ENCODE data around the gene RNU6-7.

RNU6-7 gene

DNA sequence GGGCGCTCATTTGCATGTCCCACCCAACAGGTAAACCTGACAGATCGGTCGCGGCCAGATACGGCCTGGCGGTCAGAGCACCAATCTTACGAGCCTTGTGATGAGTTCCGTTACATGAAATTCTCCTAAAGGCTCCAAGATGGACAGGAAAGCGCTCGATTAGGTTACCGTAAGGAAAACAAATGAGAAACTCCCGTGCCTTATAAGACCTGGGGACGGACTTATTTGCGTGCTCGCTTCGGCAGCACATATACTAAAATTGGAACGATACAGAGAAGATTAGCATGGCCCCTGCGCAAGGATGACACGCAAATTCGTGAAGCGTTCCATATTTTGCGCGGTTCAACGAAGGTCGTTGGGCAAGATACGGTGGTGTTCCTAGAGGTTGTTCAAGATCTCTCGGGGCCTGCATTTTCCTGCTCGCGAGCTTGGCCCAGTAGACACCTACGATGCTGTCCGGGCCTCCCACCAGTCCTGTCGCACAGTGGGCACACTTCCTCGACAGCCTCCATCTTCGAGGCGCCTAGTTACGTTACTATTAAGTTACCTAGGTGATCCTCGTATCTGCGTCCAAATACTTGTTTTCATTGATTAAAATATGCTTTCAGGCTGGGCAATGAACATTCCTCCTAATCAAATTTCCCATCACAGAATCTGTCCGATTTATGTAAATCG, at the start of gene RNU6-7:
RNU6-7 (plus strand) TSS at position 230 of the 675 bp plus-strand sequence.
- DNase-seq (ENCODE audit: extremely low read depth in 1 of 2, low read depth in 1 of 2) = no peak

DNA sequence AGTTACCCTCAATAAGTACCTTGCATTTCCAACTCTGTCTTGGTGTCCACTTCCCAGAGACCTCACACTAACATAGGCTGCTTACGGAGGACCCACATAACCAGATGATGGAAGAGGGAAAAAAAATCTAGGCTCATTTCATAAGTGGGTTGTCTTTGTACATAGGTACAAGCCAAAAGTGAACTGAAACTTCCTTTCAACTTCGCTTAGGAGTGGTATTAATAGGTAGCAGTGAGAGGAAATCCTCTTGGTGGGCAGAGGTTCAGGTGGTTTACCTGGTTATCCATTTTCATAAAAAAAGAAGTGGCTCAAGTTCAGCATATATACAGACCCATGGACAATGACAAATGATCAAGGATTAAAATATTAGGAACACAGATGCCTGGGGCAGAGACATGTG, 35.8 kb upstream of the RNU6-7 start:
- DNase-seq (ENCODE audit: extremely low read depth in 1 of 2, low read depth in 1 of 2) = no peak

DNA sequence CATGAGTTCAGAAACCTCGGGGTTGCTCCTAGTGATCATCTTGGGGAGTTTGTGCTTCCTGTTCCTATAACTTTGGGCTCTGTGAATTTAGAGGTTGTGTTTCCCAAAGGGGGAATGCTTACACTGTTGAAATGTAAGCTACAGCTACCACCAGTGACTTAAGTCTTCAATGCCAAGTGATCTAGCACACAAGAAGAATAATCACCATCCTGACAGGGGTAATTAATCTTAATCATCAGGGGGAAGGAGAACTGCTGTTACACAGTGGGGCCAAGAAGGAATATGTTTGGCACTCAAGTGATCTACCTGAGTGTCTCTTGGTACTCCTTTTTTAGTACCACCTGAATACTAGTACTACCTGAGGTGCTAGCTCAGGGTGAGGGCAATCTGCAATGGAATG, 34.9 kb upstream of the RNU6-7 start:
- no peak for DNase-seq (ENCODE audit: extremely low read depth in 1 of 2, low read depth in 1 of 2)

DNA sequence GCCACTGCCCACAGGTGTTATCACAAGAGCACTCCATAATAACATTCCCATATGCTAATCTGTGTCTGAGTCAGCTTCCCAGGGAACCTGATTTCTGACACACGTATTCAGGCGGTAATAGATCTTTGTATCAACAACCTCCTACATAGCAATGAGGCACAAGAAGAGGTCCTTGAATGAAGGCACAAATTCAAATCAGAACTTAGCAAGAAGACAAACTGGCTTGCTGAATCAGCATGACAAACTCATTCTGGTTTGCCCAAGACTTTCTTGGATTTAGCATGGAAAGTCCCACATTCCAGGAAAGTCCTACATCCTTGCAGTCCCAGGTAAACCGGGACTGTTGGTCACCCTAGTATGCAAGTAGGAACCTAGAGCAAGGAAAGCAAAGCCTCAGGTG, 33.9 kb upstream of the RNU6-7 start:
- DNase-seq (ENCODE audit: extremely low read depth in 1 of 2, low read depth in 1 of 2) = no peak

DNA sequence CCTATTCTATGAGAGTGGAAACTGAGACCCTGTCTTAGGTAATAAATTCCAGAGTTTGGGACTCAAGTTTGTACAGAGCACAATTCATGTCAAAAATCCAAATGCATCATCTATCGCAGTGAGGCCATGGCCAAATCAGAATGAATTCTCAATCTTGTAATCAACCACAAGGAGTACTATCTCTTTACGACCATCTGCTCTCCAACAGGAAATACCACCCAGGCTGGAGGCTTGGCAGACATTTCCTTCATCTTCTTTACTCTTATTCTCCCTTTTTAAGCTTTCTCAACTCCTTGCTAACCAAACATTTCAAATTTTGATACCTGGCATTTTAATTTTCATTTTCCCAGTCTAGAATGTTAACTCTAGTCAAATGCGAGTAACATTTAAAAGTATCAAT, 32.7 kb upstream of the RNU6-7 start:
- no peak for DNase-seq (ENCODE audit: extremely low read depth in 1 of 2, low read depth in 1 of 2)

DNA sequence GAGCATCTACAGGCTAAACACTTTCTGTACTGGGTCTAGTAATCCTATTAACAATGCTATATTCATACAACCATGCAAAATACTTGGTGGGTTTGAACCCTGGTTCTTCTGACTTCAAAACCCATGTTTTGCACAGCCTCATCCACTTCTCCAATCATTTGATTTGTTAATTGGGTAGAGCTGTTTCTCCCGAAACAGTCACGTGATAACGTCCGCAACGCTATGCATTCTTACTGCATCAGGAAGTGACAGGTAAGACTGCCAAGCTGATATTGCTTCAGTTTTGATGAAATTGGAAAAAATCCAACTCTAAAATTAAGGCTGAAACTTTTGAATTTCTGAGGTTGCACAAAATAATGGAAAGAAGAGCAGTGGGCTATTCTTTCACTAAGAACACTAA, 30.4 kb upstream of the RNU6-7 start:
- DNase-seq (ENCODE audit: extremely low read depth in 1 of 2, low read depth in 1 of 2) = no peak

DNA sequence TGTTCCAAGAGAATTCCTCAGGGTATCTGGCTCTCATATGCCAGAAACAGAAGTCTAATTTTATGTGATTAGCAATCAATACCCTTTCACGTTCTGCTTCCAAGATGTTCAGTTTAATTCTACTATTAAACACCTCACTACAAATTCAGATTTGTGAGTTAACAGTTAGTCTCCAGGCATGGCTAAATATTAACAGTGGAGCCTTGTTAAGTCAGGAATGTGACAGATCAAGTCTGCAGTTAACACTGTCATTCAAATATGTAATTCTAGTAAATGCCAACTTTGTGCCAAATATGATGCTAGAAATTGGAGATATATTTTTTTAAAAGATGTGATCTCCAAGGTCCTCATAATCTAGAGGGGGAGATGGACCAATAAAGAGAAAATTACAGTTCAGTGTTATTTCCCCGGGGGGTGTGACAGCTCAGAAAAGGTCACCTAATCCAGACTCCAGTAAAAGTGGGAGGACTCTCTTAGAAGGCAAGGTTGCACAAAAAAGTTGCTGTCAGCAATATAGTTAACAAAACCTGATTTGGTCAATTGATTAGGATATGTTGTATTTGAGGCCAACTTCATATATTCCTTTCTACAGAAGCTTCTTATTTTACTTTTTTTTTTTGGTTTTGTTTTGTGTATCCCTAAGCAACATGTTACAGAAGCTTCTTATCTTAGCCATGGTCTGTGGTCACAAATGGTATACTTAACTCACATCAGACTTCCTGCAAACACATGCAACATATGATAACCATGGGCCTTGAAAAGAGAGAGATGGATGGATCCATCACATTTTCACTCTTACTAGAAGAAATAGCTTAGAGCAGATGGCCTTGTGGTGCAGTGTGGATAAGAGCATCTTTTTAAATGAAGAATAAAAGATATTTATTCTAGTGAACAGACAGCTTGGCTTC, 18.4 kb upstream of the RNU6-7 start:
- no peak for DNase-seq (ENCODE audit: extremely low read depth in 1 of 2, low read depth in 1 of 2)

DNA sequence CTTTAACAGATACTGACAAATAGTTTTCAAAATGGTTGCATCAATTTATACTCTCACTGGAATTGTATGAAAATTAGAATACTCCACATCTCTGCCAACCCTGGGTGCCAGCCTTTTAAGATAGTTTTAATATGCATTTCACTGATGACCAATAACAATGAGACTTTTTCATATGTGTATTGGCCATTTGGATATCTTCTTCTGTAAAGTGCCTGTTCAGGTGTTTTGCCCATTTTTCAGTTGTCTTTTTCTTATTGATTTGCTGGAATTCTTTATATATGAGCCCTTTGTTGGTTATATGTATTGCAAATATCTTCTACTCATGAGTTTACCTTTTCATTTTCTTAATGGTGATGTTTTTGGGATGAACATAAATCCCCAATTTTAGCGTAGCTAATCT, 16.7 kb upstream of the RNU6-7 start:
- no peak for DNase-seq (ENCODE audit: extremely low read depth in 1 of 2, low read depth in 1 of 2)

DNA sequence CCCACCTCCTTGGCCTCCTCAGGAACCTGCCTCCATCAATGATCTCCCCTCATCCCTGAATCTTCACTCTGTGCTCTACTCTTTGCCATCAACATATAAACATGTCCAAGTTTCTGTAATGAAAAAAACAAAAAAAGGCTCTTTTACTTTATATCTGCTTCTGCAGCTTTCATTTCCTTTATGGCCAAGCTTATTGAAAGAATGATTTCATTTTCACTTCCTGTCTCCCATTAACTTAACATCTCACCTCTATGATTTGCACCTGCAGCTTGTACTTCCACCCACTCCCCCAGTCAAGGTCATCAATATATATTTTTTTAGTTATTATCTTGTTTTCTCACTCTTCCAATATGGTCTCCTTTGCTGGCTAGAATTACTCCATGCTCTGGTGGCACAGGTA, 15.6 kb upstream of the RNU6-7 start:
- DNase-seq (ENCODE audit: extremely low read depth in 1 of 2, low read depth in 1 of 2) = no peak

DNA sequence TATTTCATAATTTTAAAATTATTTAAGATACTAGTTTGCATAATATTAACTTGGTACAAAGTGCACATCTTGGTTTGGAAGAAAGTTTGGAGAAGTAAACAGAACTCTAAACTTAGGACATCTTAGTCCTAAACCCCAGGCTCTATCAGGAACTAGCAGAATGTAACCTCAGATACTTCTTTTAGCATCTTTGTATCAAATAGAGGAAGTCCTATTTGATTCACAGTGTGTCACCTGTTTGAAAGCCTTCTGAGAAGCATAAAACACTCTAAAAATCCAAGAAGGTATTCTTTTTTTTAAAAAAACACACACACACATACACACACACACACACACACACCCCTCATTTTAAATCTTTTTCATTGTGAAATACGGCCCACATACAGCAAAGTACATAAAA, 12.0 kb upstream of the RNU6-7 start:
- DNase-seq (ENCODE audit: extremely low read depth in 1 of 2, low read depth in 1 of 2) = no peak

DNA sequence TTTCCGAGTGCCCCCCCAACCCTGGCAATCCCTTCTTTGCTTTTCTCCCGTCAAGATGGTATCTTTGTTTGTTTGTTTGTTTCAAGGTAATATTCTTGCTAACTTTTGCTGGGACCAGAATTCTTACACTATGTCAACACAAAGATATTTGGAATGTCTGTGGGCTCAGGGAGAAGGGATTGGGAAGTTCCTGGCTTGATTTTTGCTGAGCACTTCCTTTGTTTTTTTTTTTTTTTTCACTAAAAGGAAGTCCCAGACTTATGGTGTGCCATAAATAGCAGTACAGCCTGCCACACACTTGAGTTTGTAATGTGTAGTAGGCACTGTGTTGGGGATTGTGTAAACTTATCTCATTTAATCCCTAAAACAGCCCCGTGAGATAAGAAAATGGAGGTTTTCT, 11.2 kb upstream of the RNU6-7 start:
- DNase-seq (ENCODE audit: extremely low read depth in 1 of 2, low read depth in 1 of 2) = no peak

DNA sequence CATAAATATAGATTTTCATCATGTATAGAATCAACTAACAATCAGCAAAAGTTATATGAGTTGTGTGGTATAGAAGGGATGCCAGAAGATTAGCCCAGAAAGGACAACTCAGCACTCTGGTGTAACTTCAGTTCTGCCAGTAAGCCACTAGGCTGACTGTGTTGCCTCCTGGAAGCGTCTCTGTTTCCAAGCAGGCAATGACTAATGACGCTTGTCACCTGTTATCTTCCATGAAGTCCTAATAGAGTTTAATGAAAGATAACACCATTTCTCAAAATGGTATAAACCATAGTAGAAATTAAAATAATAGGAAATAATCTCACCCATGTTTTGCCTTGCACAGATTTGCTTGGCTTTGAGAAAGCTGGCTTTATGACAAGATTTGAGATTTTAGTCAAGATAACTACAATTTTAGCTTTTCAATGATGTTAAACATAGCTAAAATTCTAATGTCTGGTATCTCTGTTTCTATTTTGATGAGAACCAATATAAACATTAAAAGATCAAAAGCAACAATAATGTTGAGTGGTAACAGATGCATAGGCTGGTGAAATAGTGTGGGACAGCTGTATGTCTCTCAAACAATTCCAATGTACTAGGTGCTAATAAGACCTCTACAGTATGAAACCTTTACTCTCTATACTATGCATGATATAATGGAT, 9.0 kb upstream of the RNU6-7 start:
- no peak for DNase-seq (ENCODE audit: extremely low read depth in 1 of 2, low read depth in 1 of 2)

DNA sequence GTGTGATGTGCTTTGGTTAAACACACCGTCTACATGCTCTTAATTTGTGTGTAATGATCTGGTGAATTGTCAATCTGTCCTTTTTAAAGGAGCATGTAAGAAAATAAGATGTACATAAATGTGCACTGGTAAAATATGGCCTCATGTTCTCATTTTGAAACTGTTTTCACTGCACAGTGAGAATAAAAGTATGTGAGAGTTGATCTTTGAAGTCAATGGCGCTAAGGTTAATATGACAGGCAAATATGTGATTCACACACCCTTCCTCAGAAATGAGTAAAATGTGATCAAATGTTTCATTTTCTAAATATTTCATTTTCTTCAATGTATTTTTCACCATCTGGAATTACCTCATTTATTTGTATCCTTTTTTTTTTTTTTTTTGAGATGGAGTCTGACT, 8.3 kb upstream of the RNU6-7 start:
- no peak for DNase-seq (ENCODE audit: extremely low read depth in 1 of 2, low read depth in 1 of 2)

DNA sequence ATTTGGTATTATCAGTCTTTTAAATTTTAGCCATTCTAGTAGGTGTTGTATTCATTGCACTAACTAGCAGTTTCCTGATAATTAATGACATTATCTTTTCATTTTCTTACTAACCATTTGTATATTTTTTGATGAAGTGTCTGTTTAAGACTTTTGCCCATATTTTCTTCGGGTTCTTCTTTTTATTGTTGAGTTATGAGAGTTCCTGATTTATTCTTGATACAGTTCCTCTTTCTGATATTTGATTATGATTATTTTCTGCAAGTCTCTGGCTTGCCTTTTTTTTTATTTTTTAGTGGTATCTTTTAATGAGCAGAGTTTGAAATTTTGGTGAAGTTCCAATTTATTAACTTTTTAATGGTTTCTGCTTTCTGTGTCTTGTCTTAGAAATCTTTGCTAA, 6.2 kb upstream of the RNU6-7 start:
- no peak for DNase-seq (ENCODE audit: extremely low read depth in 1 of 2, low read depth in 1 of 2)

DNA sequence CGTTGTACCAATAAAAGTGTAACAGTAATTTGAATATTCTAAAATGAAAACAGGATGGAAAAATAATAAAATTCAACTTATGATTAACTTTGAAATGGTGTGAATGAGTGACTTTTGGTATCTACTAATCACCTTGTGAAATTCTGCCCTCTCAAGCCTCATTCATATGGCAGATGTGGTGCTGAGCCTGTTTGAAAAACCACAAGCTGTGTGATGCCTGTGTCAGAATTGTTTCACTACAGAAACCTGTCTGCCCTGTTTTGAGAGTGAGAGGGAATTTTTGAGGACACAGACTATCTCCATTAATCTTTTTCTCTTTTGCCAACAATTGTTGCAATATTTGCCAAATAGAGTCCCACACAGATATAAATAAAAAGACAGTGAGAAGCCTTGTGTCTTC, 3.9 kb upstream of the RNU6-7 start:
- no peak for DNase-seq (ENCODE audit: extremely low read depth in 1 of 2, low read depth in 1 of 2)

DNA sequence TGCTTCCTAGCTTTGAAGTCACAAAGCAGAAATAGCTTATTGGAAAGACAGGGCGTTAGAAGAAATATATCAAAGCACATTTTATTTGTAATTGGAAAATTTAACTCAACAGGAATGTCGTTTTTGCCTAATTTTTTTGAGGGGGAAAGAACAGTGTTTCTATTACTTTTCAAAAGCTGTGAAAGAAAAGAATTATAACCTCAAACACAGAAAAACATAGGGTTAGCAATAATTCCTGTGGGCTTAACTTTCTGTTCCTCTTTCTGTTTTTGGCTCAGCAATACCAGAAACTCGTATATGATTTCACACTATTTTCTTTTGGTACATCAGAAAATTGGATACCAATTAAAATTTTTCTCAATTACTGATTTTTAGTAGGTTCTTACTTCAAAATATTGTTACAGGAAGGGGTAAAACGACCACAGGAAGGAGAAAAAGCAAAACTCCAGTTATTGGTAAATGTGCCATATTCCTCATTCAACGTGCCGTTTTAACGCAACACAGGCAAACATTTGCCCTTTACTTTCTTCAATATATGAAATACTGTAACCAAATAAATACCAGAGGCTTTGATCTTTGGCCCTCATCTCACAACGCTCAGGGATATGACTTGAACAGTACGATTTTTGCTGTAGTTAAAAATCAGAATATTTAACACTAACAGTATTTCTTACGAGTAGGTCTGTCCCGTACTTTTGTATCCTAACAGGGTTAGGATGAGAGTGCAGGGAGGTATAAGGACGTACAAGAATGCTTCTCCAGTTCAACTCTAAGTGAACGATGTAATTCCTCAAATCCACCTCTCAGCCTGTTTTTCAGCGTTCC, 1.3 kb upstream of the RNU6-7 start:
- no peak for DNase-seq (ENCODE audit: extremely low read depth in 1 of 2, low read depth in 1 of 2)

DNA sequence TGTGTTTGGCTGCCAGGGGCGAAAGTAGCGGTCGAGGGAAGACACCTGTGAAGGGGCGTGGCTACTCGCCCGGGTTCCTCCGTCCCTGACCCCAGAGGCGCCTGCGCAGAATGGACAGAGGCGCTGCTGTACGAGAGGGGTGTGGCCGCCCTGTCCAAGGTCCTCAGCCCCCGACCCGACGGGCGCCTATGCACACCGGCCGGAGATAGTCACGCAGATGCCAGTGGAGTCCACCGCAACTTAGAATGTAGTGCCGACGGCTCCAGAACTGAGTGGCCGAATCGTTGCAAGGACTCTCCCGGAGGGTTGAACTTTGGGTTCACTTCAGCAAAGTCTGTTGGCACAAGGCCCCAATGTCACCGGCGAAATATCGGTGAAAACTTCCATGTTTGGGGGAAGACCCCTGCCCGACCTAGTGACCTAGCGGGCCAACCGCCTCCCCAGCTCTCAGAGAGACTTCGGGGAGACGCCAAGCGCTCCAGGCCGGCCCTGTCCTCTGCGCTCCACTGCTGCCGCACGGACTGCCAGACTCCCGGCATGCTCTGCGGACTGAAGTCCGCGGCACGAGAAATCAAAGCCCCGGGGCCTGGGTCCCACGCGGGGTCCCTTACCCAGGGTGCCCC, 541 bp upstream of the RNU6-7 start:
- DNase-seq (ENCODE audit: extremely low read depth in 1 of 2, low read depth in 1 of 2) = peak; percentile 63 to 76

DNA sequence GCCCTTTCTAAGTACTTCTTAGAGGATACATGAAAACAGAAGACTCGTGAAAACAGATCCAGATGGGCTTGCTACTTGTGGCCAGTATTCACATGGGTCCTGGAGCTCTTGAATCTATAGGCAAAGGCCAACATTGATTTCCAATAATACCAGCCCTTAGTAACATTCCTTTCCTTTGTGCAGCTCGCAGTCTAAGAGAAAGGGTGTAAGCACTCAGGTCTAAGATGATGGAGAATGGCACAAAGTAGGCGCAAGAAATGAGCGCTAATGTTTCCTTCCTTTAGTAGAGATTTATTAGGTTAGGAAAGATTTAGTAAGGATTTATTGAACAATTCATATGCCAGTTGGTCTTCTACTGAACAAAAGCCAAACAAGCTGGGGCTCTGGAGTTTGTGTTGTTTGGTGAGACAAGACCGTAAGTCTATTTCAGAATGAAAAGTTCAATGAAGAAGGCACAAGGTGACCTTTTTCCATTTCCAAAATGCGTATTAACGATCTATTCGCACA, 699 bp downstream of the RNU6-7 start:
- DNase-seq (ENCODE audit: extremely low read depth in 1 of 2, low read depth in 1 of 2) = no peak

DNA sequence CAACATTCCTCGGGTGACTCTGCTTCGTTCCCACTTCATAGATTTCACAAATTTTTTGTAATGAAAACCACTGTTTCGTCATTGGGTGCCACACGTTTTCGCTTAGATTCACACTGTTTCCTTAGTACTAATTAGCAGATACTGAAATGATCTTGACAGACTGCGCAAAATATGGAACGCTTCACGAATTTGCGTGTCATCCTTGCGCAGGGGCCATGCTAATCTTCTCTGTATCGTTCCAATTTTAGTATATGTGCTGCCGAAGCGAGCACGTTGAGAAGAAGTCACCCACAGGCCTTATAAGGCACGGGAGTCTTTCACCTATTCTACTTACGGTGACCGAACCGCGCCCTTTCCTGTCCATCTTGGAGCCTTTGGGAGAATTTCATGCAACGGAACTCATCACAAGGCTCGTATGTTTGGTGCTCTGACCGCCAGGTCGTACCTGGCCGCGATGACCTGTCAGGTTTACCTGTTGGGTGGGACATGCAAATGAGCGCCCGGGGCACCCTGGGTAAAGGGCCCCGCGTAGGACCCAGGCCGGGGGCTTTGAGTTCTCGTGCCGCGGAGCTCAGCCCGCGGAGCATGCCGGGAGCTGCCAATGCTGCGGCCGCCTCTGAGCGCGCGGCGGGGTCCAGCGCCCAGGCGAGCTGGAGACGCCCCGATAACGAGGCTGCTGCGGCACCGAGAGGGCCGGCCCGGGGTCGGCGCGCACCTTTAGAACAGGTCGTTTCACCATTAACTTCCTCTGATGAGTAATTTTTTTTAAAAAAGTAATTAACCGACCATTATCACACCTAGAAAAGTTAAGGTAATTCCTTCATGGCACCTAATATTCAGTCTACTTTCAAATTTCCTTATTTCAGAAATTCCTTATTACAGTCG, 1.4 kb downstream of the RNU6-7 start, which contains the start of gene RNU6-8:
RNU6-8 (minus strand) TSS at position 272 of the 885 bp plus-strand sequence.
- peak; percentile 59 to 80 for DNase-seq (ENCODE audit: extremely low read depth in 1 of 2, low read depth in 1 of 2)

Data from stimulated activated CD8-positive, alpha-beta memory T cell treated with anti-CD3 and anti-CD28 coated beads, Interleukin-7, amount 100 ng/mL, for 48 hours (primary cell).